ENCODE data around the gene GATAD1.
"Not testable (repeated sequence)": the region's sequence is repeated elsewhere in the genome, so short reads cannot be mapped to it uniquely, and the experiment has no call there.

Gene GATAD1

DNA sequence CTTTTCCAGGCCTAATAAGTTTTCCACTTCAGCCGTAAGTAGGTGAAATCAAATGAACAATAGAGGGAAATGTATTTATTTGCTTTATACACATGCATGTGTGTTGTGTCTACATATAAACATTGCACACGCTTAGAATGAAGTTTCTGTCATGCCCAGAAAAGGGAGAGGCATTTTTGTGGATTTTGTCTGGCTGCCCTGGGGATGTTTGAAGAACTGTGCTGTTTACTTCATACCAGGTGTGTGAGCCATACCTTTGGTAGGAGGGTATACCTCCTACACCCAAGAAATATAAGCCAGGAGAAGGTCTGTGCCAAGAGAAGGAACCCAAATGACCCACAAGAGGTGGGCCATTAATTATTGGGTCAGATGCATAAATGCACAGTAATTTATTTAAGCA, 12.8 kb downstream of the GATAD1 start:
- TF ChIP-seq GATA1 (IDR thresholded peaks at IDR 0.05; ENCODE audit: low read depth, low read length) (no peak), POLR2A (IDR thresholded peaks at IDR 0.05; ENCODE audit: low read length) (no peak)
- DNase-seq = no peak

DNA sequence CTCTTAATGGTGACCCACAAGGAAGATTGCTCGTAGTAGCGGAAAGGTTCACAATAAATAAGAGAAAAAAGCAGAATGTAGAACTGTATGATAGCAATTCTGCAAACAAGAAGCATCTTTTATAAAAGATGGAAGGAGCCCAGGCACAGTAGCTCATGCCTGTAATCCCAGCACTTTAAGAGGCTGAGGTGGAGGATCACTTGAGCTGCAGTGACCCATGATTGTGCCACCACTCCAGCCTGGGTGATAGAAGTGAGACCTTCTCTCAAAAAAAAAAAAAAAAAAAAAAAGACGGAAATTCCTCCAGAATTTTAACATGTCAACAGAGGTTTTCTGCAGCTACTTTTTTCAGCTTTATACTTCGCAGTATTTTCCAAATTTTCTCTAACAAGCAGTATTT, 13.2 kb downstream of the GATAD1 start:
- TF ChIP-seq GATA1 (IDR thresholded peaks at IDR 0.05; ENCODE audit: low read depth, low read length) (no peak), POLR2A (IDR thresholded peaks at IDR 0.05; ENCODE audit: low read length) (no peak)
- DNase-seq = no peak

DNA sequence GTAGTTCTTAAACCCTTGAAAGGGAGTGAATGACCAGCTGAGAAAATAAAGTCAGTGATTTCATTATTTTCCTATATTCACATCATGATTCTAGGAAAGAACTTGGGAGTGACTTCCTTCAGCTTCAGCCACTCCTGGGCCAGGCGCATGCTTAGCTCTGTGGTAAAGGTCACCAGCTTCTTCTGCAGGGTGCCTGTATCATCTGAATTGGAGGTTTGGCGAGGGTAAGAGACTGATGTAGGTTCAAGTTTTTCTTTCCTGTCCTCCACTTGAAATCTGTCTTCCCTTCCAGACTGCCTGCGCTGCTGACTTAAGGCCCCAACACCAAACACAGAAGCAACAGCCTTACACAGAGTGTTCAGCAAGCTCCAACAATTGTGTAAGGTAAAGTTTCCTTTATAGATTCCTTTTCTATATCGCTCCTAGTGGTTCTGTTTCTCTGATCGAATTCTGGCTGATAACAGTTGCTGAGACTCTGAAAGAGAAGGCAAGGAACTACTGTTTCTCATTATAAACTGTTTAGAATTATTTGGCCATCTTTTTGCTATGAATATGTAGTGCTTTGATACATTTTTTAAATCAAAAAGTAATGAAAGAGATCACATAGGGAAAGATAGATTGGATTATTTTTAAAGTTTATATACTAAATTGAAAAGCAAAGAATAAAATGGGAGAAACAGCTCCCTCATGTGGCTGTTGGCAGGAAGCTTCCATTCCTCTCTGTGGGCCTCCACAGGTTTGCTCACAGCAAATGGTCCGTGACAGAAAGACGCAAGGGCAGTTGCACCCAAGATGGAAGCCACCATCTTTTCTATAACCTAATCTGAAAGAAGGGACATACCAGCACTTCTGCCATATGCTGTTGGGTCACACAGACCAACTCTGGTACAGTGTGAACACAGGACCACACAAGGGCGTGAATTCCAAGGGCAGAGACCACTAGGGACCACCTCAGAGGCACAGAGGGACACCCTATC, 14.0 kb downstream of the GATAD1 start:
- peak; percentile 55 to 61 for DNase-seq
- TF ChIP-seq POLR2A (IDR thresholded peaks at IDR 0.05; ENCODE audit: low read length) (no peak), GATA1 (IDR thresholded peaks at IDR 0.05; ENCODE audit: low read depth, low read length) (no peak)

DNA sequence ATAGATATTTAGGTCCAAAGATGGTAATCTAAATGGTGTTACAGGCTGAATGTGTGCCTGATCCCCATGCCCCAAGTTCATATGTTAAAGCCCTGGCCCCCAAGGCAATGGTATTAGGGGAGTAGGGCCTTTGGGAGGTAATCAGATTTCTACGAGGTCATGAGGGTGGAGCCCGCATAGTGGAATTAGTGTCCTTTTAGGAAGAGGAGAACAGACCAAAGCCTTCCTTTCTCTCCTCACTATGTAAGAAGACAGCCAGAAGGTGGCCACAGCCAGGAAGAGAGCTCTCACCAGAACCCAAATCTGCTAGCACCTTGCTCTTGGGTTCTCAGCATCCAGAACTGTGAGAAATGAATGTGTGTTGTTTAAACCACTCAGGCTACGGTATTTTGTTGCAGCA, 15.3 kb downstream of the GATAD1 start:
- TF ChIP-seq POLR2A (IDR thresholded peaks at IDR 0.05; ENCODE audit: low read length) (no peak), GATA1 (IDR thresholded peaks at IDR 0.05; ENCODE audit: low read depth, low read length) (no peak)
- no peak for DNase-seq

DNA sequence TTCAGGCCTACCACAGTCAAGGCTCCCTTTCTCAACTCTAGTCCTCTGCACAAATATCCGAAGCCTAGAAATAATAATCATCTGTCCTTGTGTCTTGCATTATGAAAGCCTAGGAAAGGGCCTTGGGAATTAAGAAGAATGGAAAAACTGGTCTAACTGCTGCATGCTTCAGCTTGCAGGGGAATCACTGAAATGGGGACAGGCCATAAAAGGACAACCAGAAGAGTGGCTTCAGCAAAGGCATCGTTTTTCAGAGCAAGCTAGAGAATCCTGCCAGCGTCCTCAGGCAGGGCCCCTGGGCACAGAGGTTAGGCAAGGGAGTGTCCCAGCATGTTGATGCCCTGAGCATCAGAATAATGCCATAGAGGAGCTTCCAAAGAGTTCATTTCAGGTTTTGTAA, 17.2 kb downstream of the GATAD1 start:
- no peak for DNase-seq
- TF ChIP-seq GATA1 (IDR thresholded peaks at IDR 0.05; ENCODE audit: low read depth, low read length) = no peak
- TF ChIP-seq POLR2A (IDR thresholded peaks at IDR 0.05; ENCODE audit: low read length) = no peak

DNA sequence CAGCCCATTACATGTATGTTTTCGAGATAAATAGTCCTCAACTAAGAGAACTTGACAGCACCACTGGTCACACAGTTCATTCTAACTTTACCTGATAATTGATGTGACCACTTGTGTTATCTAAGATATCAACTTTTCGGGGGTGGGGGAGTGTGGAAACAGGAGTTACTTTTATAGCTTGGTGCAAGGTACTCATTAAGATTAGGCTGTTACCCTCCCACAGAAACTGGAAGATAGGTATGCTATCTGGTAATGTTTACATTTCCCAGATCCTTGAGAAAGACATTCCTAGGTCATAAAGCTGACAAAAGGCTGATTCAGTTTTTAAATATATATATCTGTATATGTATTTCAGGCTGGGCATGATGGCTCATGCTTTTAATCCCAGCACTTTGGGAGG, 19.4 kb downstream of the GATAD1 start:
- TF ChIP-seq GATA1 (IDR thresholded peaks at IDR 0.05; ENCODE audit: low read depth, low read length) (no peak), POLR2A (IDR thresholded peaks at IDR 0.05; ENCODE audit: low read length) (no peak)
- DNase-seq = no peak

DNA sequence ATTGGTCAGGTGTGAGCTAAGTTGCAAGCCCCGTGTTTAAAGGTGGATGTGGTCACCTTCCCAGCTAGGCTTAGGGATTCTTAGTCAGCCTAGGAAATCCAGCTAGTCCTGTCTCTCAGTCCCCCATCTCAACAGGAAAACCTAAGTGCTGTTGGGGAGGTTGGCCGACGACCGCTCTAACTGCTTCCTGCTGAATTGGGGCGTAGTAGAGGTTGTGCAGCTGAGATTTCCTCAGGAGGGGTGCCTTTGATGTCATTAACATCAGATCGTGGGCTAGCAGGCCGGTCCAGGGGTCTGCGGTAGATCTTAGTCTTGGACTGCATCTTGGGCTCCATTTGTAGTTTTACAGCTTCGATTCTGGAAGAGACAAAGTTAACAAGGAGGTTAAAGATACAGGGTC, 21.3 kb downstream of the GATAD1 start:
- DNase-seq = not testable (repeated sequence)

DNA sequence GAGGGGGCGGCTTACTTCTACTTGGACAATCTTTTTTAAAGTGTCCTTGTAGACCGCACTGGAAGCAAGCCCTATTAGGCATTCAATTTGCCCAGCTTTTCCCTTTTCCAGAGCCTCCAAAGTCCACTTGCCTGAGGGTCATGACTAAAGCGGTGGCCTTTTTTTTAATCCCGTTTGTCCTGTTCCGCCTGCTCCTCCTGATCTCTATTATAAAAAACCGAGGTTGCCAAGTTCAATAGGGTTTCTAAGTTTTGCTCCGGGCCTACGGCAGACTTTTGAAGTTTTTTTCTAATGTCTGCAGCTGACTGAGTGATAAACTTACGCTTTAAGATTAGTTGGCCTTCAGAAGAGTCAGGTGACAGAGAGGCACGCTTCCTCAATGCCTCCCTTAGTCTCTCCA, 26.7 kb downstream of the GATAD1 start:
- DNase-seq = not testable (repeated sequence)

DNA sequence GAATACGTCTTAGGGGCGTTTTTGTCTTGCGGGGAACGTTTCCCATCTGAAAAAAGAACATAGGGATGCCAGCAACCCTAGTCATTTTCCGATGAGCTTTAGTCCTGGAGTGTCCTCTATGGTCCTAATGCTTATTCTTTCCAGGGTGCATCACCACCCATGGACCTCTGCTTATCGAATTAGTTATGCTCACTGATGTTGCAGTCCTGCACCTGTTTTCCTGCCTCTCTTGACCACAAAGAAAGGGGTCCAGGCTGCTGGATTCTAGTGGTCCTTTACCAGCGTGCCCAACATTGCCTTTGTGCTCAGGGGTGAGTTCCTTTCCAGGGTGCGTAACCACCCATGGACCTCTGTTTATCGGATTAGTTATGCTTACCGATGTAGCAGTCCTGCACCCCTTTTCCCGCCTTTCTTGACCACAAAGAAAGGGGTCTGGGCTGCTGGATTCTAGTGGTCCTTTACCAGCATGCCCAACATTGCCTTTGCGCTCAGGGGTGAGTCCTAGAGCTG, 28.0 kb downstream of the GATAD1 start:
- not testable (repeated sequence) for DNase-seq

DNA sequence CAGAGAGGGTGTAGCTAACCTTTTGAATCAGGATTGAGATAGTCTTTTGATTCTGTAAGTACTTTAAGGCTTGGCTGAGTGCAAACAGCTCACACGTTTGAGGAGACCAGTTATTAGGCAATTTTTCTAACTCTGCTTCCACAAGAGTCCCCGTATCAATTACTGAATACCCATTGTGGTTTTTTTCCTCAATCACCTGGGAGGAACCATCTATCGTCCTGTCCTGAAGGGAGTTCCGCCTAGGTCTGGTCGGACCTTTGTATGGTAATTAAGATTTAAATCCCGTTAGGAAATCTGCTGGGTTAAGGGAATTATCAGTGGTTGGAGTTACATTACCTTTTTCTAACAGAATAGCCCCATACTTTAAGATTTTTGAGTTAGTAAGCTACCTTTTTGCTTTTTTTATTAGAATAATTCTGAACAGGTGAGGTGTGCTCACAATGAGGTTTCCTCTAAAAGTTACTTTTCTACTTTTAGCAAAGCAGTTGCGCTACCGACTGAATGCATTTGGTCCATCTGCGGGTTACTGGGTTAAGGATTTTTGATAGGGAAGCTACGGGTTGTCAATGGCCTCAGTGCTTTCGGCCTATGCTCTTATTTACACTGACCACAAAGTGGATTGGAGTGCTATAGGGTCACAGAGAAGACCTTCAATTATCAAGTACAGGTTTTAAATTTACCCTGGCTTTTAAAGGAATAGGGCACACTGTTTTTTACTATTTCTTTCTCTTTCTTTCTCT, 28.7 kb downstream of the GATAD1 start:
- DNase-seq = not testable (repeated sequence)

DNA sequence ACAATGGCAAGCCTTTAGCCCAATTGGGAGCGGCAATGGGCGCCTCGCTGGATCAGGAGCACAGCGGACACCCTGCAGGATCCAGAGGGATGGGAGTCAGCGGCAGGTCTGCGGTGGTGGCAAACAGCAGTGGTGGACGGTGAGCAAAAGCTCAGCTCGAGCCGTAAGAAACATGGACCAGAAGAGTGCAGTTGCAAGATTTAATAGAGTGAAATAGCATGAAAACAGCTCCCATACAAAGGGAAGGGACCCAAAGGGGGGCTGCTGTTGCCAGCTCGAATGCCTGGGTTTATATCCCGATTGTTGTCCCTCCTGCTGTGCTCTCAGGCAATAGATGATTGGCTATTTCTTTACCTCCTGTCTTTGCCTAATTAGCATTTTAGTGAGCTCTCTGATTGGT, 30.4 kb downstream of the GATAD1 start, which contains the start of gene ERVW-1:
Gene ERVW-1 (minus strand): TSS at position 266 of the 400 bp plus-strand sequence. CDS start 7,565 bp downstream, outside the sequence.
- DNase-seq = not testable (repeated sequence)

DNA sequence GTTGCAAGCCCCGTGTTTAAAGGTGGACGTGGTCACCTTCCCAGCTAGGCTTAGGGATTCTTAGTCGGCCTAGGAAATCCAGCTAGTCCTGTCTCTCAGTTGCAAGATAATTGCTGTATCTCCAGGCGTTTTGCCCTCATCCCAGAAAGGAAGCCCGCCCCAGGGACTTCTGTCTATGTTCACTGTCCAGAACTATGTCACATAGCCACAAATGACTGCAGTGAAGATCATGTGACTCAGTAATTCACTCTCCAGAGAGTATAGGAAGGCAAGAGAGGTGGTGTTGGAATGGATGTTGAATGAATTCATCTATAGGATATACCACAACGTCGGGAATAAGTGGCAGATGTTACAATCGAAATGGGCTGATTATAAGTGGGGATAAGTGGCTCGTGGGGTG, 30.8 kb downstream of the GATAD1 start:
- TF ChIP-seq GATA1 (IDR thresholded peaks at IDR 0.05; ENCODE audit: low read depth, low read length) = no peak
- no peak for TF ChIP-seq POLR2A (IDR thresholded peaks at IDR 0.05; ENCODE audit: low read length)
- DNase-seq = no peak

DNA sequence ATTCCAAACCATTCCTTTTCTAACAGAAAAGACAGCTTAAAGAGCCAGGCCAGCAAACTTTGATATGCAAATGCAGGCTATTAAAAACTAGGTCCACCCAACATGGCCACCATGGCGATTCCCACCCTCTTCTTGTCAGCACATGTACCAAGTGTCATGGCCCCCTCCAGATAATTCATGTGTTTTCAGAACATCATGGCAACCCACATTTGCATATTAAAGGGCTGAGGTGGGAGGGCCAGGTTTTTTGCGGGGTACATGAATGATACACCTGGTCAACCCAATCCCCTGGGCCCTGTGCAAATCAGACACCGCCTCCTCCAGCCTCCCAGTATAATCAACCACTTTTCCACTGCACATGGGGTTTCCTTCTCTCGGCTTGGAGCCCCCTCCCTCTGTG, 31.4 kb downstream of the GATAD1 start:
- TF ChIP-seq GATA1 (IDR thresholded peaks at IDR 0.05; ENCODE audit: low read depth, low read length) = no peak
- no peak for TF ChIP-seq POLR2A (IDR thresholded peaks at IDR 0.05; ENCODE audit: low read length)
- DNase-seq = no peak

DNA sequence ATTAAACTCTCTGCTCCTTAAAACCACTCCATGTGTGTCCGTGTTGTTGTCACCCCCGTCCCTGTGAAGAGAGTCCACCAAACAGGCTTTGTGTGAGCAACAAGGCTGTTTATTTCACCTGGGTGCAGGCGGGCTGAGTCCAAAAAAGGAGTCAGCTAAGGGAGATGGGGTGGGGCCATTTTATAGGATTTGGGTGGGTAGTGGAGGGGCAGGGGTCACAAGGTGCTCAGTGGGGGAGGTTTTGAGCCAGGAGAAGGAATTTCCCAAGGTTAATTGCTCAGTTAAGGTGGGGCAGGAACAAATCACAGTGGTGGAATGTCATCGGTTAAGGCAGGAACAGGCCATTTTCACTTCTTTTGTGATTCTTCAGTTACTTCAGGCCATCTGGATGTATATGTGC, 31.9 kb downstream of the GATAD1 start:
- DNase-seq = not testable (repeated sequence)

DNA sequence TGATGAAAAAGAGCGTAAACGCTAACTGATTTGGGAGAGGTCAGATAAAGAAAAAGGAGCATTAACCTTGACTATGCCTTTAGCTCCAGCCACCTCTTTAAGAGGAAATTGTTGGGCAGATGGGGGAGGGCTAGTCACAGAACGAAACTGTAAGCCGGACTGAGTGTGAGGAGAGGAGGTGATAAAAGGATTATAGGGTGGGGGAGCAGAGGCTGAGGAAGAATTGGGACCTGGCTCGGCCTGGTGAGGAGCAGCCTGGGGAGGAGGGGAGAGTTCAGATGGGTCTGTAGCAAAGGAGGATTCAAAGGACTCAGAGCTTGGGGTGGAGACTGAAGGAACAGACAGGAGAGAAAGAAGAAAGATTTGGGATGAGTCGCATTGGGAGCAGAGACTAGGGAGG, 36.3 kb downstream of the GATAD1 start:
- not testable (repeated sequence) for DNase-seq

DNA sequence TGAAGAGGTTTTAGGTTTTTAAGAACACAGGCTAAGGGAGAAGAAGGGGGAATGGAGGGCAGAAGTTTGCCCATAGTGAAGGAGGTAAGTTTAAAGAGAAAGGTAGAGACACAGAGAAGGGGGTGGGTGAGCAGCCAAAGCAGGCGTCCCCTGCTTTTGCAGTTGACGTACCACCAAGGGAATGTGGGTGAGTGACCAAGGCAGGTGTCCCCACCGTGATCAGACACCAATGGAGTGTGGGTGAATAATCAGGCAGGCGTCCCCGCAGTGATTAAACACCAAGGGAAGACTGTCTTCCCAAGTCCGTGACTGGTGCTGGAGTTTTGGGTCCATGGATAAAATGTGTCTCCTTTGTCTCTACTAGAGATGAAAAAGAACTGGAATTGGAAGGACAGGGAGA, 36.9 kb downstream of the GATAD1 start:
- DNase-seq = not testable (repeated sequence)
